ENCODE data around the gene NR1D1. TPM values are rescaled to one million over a fixed set of nuclear protein-coding genes. Genes with fewer than 3 reads are reported as not detected.

The NR1D1 gene
- total and polyA plus RNA-seq, 2 of the 13 experiments (the other 11 are each of a cell fraction or from before 2014, with no cell fraction given): 2.1 to 2.7 TPM

- TF ChIP-seq ATRX (CRISPR knock-in tag; IDR thresholded peaks at IDR 0.05; ENCODE audit: borderline replicate concordance): peak; percentile 12; the same call in 1 of the 2 replicates
- peak; percentile 99 for TF ChIP-seq ZNF547 (CRISPR knock-in tag; IDR thresholded peaks at IDR 0.05)
- TF ChIP-seq TFAP4 (IDR thresholded peaks at IDR 0.05; ENCODE audit: borderline replicate concordance, low read depth): peak; percentile 54; the same call in 1 of the 2 replicates
- TF ChIP-seq ZNF329 (CRISPR knock-in tag; IDR thresholded peaks at IDR 0.05; ENCODE audit: low read depth): peak; percentile 89; the same call in 1 of the 2 replicates
- TF ChIP-seq ZNF180 (CRISPR knock-in tag; IDR thresholded peaks at IDR 0.05; ENCODE audit: borderline replicate concordance, low read depth): peak; percentile 66; the same call in 1 of the 2 replicates
- TF ChIP-seq ZNF724P (CRISPR knock-in tag; IDR thresholded peaks at IDR 0.05; ENCODE audit: borderline replicate concordance): peak; percentile 93
- TF ChIP-seq PHF20 (CRISPR knock-in tag; IDR thresholded peaks at IDR 0.05): 0 out of 2 replicates have a peak, but pooled peaks have one; percentile 56
- TF ChIP-seq ZNF558 (CRISPR knock-in tag; IDR thresholded peaks at IDR 0.05; ENCODE audit: borderline replicate concordance): peak; percentile 98
- TF ChIP-seq ZNF407 (CRISPR knock-in tag; IDR thresholded peaks at IDR 0.05; ENCODE audit: not compliant biosample characterization): peak; percentile 26
- no peak for TF ChIP-seq CEBPB (IDR thresholded peaks at IDR 0.05; ENCODE audit: borderline replicate concordance, low read depth, low read length)
- TF ChIP-seq ZNF563 (CRISPR knock-in tag; IDR thresholded peaks at IDR 0.05): peak; percentile 90
- 0 out of 2 replicates have a peak, but pooled peaks have one; percentile 67 for TF ChIP-seq ARHGAP35 (CRISPR knock-in tag; IDR thresholded peaks at IDR 0.05; ENCODE audit: borderline replicate concordance)
- TF ChIP-seq ZNF292 (CRISPR knock-in tag; IDR thresholded peaks at IDR 0.05; ENCODE audit: borderline replicate concordance, low read depth): 0 out of 2 replicates have a peak, but pooled peaks have one; percentile 13
- no peak for TF ChIP-seq PAF1 (CRISPR knock-in tag; IDR thresholded peaks at IDR 0.05)
- peak; percentile 93; the same call in 1 of the 2 replicates for TF ChIP-seq IRF9 (CRISPR knock-in tag; IDR thresholded peaks at IDR 0.05; ENCODE audit: borderline replicate concordance)
- peak; percentile 64; the same call in 1 of the 2 replicates for TF ChIP-seq ZNF431 (CRISPR knock-in tag; IDR thresholded peaks at IDR 0.05; ENCODE audit: borderline replicate concordance, low read depth)
- TF ChIP-seq ZMYM4 (CRISPR knock-in tag; IDR thresholded peaks at IDR 0.05): peak; percentile 87
- peak in 1 of 2 experiments; percentile 88; a peak in 3 of 4 replicates for TF ChIP-seq NR2F1 (CRISPR knock-in tag; IDR thresholded peaks at IDR 0.05)
Measured at GRCh38 chr17:40100669-40101366, 429 bp upstream of the NR1D1 start (continued).
